Left renal pelvis (tissue), 4 donors: ENCODE data around the gene GNA12. TPM values are rescaled to one million over a fixed set of nuclear protein-coding genes. Genes with fewer than 3 reads are reported as not detected.
"Not testable (repeated sequence)": the region's sequence is repeated elsewhere in the genome, so short reads cannot be mapped to it uniquely, and the experiment has no call there.

ENCODE experiments used
- DNase-seq, 4 donors: peaks; one replicate each; pipeline ENCODE4 v3.0.0-alpha.2; 2013; ENCODE audit warnings: low read depth in 4 of 4, low spot score in 3 of 4
- polyA plus RNA-seq, 4 donors: library from polyadenylated mRNA; unstranded; fragments of 120-200 nt; gene quantifications; one replicate each; pipeline ENCODE4 v1.2.1, GENCODE V29; 2013; ENCODE audit not compliant: insufficient read length in 4 of 4

Gene GNA12
- polyA plus RNA-seq, 4 donors: 38.6 to 55.9 (median 41.4) TPM

DNA sequence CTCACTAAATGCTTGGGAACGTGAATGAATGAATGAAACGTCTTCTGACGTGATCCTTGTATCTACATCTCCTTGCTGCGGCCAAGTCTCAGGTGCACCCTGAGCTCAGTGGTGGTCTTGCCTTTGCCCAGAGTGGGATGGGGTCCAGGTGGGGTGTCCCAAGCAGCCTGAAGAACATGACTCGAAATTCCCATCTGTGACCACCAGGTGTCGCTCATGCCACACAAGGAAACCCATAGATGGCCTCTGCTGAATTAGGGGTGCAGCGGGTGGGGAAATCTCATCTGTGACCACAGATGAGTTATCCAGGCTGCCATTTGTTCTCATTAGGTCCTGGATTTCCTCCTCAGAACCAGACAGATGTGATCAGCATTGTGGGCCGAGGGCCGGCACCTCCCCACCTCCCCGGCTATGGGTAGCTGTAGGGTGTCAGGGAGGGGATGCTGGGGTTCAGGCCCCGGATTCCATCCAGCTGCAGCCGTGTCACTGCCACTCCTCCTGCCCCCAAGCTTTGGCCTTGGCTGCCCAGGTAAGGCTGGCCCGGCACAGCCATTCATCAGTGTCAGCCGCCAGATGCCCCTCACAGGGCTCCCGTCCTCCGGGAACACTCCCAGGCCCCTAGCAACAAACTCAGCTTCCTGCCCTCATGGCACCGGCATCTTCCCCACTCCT, 21.0 kb upstream of the GNA12 start:
- DNase-seq: no peak

- no peak for DNase-seq
Observed at GRCh38 chr7:2864204-2864985, 20.3 kb upstream of the GNA12 start.

DNA sequence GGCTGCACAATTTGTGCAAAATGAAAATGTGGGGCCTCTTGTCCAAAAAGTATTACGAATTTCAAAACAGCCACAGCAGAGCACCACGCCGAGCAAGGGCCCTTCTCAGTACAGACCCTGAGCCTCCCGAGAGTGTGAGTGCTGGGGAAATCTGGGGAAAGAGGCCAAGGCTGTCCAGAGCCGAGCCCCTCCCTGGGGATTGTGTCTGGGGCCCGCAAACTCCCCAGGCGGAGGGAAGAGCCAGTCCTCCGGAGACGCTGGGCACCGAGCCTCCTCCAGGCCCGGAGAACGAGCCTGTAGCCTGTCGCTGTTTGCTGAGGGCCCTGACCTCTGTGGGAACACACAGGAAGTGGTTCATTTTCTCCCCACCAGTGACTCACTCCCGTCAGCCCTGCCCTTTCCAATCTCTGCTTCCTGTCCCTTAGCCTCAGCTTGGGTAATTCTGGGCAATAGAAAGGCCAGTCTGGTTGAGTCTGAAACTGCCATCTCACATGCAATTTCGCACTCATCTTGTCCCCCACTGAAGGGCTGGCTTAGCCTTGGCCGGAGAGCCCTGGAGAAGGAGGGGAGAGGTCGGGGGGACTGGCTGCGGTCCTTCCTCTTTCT, 19.5 kb upstream of the GNA12 start:
- DNase-seq: no peak

DNA sequence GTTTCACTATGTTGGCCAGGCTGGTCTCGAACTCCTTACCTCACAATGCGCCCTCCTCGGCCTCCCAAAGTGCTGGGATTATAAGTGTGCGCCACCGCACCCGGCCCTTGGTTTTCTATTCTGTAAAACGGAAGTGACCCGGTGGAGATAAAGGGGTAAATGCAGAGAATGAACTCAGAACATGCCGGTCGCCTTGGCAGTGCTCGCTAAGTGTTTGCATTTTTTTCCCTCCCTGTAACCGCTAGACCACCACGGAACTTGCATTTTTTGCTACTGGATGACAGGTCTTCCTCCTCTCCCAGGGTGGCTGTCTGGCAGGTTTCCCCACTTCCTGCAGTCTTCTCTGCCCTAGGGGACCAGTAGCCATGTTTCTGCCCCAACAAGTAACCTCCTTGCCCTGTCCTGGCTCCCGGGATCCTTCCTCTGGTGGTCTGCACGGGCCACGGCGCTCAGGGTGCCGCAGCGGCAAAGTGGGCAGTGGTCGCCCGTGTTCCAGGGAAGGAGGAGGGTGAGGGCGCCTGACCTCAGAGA, 18.8 kb upstream of the GNA12 start:
- DNase-seq: no peak

DNA sequence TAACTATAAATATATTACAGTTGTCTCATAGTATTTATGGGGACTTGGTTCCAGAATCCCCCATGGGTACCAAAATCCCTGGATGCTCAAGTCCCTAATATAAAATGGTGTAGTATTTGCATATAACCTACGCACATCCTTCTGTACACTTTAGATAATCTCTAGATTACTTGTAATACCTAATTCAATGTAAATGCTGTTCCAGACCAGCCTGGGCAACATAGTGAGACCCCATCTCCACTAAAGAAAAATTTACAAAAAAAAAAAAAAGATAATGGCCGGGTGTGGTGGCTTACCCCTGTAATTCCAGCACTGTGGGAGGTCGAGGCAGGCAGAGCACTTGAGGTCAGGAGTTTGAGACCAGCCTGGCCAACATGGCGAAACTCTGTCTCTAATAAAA, 17.4 kb upstream of the GNA12 start:
- no peak for DNase-seq

DNA sequence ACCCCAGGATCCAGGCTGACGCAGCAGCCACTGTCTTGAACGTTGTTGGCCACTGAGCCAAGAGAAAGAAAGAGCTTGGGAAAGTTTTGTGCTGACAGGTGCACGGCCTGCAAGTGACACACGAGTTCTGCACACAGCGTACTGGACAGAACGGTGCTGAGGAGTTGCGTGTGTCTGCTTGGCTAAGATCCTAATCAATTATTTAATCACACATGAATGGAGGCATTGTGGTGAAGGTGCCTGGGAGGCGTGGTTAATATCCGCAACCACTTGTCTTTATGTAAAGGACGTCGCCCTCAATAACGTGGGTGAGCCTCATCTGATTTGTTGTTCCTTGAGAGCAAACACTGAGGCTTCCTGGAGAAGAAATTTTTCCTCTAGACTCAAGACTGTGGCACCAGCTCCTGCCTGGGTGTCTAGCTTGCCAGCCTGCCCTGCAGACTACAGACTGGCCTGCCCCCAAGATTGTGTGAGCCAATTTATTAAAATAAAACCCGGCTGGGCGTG, 16.6 kb upstream of the GNA12 start:
- DNase-seq: no peak

- no peak for DNase-seq
Observed at GRCh38 chr7:2859952-2860351, 15.8 kb upstream of the GNA12 start.

DNA sequence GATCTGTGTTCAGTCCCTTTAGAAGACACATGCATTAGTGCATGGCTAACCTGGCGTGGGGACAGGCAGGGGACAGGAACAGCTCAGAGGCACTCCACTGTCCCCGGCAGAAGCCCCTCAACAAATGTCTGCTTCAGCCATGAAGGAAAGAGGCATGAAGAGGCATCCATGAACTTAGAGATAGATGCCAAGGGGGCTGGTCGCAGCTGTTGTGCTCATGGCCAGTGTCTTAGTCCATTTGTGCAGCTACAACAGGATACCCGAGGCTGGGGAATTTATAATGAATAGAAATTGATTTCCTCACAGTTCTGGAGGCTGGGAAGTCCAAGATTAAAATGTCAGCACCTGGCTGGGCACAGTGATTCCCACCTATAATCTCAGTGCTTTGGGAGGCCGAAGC, 14.5 kb upstream of the GNA12 start:
- no peak for DNase-seq

- DNase-seq: no peak
Observed at GRCh38 chr7:2856388-2857169, 12.5 kb upstream of the GNA12 start.

- no peak for DNase-seq
Observed at GRCh38 chr7:2855386-2855785, 11.3 kb upstream of the GNA12 start.

- DNase-seq: not testable (repeated sequence)
Observed at GRCh38 chr7:2853552-2853951, 9.4 kb upstream of the GNA12 start.

- DNase-seq: no peak
Observed at GRCh38 chr7:2853147-2853546, 9.0 kb upstream of the GNA12 start.

DNA sequence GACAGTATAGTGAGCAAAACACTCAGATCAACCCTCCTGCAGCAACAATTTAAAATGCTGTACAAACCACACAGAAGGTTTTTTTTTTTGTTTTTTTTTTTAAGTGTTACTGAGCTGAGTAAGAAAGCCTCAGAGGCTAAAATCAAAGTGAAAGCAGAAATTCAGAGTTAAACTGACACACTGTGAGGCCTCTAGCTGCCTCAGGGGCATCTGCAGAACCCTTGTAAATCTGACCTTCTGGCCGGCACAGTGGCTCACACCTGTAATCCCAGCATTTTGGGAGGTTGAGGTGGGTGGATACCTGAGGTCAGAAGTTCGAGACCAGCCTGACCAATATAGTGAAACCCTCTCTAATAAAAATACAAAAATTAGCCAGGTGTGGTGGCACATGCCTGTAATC, 7.4 kb upstream of the GNA12 start:
- DNase-seq: no peak

DNA sequence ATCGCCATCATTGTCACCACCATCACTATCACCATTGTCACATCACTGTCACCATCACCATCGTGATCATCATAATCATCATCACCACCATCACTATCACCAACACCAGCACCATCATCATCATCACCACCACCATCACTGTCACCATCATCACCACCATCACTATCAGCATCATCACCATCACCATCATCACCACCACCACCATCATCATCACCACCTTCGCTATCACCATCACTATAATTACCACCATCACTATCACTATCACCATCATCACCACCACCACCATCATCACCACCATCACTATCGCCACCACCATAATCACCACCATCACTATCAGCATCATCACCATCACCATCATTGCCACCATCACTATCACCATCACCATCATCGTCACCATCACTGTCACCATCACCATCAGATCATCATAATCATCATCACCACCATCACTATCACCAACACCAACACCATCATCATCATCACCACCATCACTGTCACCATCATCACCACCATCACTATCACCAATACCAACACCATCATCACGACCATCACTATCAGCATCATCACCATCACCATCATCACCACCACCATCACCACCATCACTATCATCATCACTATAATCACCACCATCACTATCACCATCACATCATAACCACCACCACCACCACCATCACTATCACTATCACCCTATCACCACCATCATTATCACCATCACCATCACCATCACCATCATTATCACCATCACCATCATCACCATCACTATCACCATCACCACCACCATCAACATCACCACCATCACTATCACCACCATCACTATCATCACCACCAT, 6.0 kb upstream of the GNA12 start:
- no peak for DNase-seq

- no peak for DNase-seq
Observed at GRCh38 chr7:2845034-2845592, 1.0 kb upstream of the GNA12 start.

- no peak for DNase-seq
Observed at GRCh38 chr7:2843711-2844152, 376 bp downstream of the GNA12 start.

- DNase-seq: no peak
Observed at GRCh38 chr7:2843191-2843685, 870 bp downstream of the GNA12 start.

DNA sequence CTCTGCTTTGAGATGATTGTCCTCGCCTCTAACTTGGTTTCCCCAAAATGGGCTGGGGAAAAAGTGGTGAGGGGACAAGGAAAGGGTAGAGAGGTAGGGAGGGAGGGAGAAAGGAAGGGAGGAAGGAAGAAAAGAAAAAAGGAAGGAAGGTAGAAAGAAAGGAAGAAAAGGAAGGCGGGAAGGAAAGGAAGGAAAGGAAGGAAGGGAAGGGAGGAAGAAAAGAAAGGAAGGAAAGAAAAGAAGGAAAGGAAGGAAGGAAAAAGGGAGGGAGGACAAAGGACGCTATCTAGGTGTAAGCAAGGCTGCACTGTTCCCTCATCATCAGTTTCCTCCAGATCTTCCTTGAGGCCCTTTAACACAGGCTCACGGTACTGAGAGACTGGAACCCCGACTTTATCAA, 2.2 kb downstream of the GNA12 start:
- DNase-seq: no peak

GRCh38 chr7:2840458-2840857, 3.6 kb downstream of the GNA12 start:
- DNase-seq: no peak
